HG03280 (cell line): ENCODE data around the gene SPATA31A6.
"Not testable (repeated sequence)": the region's sequence is repeated elsewhere in the genome, so short reads cannot be mapped to it uniquely, and the experiment has no call there.

Experiments
- ATAC-seq: cut with Tn5 transposase; IDR thresholded peaks from one replicate; pipeline ENCODE4 v1.9.1; 2021; ENCODE audit warnings: mild to moderate bottlenecking, moderate library complexity; ENCODE audit not compliant: unreplicated experiment

The SPATA31A6 gene

GRCh38 chr9:42183359-42183758, at the start of gene SPATA31A6:
TSS of gene SPATA31A6 (plus strand) at chr9:42183659. CDS start at chr9:42183688, 29 bp downstream.
- ATAC-seq = not testable (repeated sequence)

- not testable (repeated sequence) for ATAC-seq
Observed at GRCh38 chr9:42160299-42160698, 23.2 kb upstream of the SPATA31A6 start.

DNA sequence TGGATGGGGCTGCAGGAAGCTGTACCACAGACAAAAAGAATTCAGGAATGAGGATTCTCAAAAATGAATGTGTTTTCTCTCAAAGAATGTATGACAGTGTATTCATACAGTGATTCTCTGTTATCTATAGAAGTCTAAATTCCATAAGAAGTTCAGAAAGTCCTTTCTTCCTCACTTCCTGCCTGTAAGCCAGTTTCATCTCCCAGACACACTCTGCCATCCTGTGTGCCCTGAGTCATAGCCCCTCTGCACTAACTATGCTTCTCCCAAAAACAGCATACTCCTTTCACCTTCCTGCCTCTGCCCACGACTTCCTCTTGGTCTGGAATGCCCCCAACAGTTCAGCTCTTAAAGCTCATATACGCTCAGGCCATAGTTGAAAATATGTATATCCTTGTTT, 36.4 kb downstream of the SPATA31A6 start:
- not testable (repeated sequence) for ATAC-seq

DNA sequence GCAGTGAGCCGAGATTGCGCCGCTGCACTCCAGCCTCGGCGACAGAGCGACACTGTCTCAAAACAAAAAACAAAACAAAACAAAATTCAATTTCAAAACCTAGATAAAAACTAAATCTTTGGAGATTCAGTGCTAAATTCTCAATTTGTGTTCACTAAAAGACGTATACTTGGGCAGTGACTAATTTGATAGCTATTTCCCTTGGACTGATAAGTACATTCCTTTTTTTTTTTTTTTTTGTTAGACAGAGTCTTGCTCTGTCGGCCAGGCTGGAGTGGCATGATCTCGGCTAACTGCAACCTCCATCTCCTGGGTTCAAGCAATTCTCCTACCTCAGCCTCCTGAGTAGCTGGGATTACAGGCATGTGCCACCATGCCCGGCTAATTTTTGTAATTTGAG, 39.8 kb downstream of the SPATA31A6 start:
- not testable (repeated sequence) for ATAC-seq

DNA sequence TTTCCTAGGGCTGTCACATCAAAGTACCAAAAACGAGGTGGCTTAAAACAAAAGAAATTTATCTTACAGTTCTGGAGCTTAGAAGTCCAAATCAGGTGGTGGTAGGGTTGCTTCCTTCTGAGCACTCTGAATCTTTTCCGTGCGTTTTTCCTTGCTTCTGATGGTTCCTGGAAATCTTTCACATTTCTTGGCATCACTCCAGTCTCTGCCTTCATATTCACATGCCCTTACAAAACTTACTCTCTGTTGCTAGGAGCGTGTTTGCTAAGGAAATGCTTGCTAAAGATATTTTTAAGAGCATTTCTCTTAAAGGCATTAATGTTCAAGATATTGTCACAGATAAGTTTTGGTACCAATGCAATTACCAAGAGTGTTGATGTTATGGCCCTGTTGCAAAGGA, 49.6 kb downstream of the SPATA31A6 start:
- not testable (repeated sequence) for ATAC-seq

DNA sequence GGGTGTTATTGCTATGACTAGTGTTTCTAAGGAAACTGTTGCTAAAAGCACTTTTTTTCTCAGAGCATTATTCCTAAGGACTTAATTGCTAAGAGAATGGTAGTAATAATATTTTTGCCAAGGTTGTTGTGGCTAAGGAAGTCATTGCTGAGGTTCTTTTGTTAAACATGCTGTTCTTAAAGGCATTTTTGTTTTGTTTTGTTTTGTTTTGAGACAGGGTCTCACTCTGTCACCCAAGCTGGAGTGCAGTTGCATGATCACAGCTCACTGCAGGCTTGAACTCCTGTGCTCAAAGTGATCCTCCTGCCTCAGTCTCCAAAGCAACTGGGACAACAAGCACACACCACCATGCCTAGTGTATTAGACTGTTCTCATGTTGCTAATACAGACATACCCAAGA, 51.2 kb downstream of the SPATA31A6 start:
- not testable (repeated sequence) for ATAC-seq

DNA sequence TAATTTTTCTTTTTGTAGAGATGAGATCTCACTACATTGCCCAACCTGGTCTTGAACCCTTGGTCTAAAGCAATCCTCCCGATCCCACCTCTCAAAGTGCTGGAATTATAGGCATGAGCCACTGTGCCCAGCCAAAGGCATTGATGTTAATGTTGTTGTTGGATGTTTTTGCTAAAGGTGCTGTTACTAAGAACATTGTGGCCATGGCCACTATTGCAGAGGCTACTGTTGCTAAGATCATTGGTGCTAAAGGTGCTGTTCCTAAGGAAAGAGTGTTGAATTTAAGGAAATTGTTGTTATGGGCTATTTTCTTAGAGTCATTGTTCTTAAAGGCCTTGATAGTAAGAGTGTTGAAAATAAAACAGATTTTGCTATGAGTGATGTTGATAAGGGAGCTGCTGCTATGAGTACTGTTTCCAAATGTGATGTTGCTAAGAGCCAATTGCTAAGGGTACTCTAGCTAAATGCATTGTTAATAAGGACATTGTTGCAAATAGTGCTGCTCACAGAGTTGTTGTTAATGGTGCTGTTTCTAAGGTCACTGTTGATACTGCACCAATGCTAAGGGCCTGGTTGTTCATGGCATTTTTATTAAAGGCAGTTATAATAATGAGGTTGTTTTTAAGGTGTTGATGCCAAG, 52.0 kb downstream of the SPATA31A6 start:
- ATAC-seq = not testable (repeated sequence)

- ATAC-seq = not testable (repeated sequence)
Observed at GRCh38 chr9:42236097-42236496, 52.6 kb downstream of the SPATA31A6 start.

DNA sequence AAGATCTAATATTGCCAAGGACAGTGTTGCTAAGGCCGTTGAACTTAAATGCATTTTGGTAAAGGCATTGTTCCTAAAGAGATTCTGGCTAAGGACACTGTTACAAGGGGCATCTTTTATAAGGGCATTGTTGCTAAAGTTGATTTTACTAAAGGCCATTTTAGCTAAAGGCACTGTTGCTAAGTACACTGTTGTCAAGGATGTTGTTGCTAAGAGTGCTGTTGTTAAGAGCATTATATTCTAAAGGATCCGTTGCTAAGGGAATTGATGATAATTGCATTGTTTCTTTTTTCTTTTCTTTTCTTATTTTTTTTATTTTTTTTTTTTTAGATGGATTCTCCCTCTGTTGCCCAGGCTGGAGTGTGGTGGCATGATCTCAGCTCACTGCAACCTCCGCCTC, 53.9 kb downstream of the SPATA31A6 start:
- ATAC-seq = not testable (repeated sequence)

GRCh38 chr9:42238862-42239261, 55.4 kb downstream of the SPATA31A6 start:
- ATAC-seq = not testable (repeated sequence)
